Epithelial cell of umbilical artery (primary cell): ENCODE measurements around the gene NECTIN2. TPM values are rescaled to one million over a fixed set of nuclear protein-coding genes. Genes with fewer than 3 reads are reported as not detected.

Experiments used
- total RNA-seq: library from RNA; depleted of rRNA; stranded (reverse); fragments of >200 nt; gene quantifications from 2 replicates; pipeline ENCODE4 v1.2.3, GENCODE V29; 2014

The NECTIN2 gene
- total RNA-seq = 109 and 121 TPM in 2 replicates

DNA sequence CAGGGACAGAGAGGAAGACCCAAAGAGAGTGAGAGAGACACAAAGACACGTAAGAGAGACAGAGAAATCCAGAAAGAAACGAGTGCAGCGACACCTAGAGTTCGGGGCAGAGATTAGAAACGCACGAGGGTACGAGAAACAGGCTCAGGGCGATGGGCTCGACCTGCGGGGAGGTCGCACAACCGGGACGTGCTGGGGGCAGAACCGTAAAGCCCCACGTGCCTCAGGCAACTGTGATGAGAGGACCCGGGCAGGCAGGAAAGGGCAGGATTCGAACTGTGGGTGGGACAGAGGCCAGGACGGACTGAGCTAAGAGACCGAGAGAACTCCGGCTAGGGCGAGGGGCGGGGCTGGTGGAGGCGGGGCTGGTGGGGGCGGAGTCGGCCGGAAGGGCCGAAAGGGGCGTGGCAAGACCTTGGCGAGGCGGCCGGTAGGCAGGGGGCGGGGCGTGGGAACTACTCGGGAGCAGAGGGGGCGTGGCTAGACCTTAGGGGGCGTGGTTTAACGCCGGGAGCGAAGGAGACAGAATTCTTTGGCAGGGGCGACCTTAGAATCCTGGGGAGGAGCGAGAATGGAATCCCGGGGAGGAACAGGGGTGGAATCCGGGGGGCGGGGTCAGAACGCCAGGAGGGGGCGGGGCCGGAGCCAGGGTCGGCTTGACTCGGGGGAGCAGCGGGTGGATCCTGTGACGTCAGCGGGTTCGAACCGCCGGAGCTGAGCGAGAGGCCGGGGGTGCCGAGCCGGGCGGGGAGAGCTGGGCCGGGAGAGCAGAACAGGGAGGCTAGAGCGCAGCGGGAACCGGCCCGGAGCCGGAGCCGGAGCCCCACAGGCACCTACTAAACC is at the start of gene NECTIN2:
Gene NECTIN2, plus strand, starts transcription at position 686 of the 843 bp plus-strand sequence. CDS start 229 bp downstream, outside the sequence.

DNA sequence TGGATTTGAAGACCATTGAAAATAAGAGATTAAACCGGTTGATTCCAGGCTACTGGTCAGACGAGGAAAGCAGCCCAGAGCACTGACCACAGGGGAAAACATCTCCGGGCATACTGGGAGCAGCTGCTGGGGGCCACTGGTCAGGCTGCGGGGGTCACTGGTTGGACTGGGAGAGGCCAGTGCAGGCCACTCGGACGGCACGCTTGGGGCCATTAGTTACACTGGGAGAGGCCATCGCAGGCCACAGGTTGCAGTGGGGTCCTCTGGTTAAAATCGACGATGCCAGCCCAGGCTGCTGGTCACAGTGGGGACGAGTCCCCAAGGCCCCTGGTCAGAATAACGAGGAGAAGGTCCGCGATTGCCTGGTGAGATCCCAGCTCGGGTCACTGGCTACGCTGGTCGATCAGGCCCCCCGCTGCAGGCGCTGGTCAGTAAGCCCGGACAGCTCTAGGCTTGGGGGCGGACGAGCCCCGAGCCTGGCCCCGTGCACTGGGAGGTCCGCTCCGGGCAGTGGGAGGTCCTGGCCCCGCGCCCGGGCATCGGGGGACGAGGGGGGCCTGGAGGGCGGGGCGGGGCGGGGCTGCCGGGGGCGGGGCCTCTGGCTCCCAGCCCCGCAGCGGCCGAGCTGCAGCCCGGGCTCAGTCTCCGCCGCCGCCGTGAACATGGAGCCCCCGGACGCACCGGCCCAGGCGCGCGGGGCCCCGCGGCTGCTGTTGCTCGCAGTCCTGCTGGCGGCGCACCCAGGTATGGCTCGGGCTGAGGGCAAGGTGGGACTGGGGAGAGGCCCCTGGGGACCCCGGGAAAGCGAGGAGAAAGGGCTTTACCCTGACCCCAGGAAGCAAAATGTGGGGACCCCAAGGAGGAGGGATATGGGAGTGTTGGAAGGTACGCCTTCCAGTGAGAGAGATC is 37.4 kb upstream of the NECTIN2 start, which contains the start of gene BCAM:
Gene BCAM, plus strand, starts transcription at position 641 of the 909 bp plus-strand sequence. Its CDS starts 22 bp downstream, at position 663.

DNA sequence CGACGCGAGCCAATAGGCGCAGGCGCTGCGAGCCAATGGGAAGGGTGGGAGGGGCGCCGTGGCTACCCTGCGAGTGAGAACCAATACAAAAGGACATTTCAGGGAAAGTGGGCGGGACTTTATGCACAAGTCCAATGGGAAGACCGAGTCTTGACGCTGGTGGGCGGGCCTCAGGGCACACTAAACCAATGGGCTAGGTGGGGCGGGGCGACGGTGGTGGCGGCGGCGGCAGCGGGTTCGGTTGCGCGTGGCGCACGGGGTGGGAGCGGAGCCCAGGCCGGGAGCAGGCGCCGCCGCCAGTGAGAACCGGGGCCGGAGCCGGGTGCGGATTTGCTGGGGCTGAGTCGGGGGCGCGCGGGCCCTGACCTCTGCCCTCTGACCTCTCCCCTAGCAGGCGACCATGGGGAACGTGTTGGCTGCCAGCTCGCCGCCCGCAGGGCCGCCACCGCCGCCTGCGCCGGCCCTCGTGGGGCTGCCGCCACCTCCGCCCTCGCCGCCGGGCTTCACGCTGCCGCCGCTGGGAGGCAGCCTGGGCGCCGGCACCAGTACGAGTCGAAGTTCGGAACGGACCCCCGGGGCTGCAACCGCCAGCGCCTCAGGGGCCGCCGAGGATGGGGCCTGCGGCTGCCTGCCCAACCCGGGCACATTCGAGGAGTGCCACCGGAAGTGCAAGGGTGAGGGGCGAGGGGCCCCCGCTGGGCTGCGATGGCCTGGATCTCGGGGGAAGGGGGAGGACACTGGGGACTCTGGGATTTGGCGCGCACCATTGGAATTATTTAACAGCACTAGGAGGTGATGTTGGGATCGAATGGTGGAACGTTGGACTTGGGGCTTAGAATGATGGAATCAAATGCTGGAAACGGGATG is 45.2 kb downstream of the NECTIN2 start, which contains the start of gene TOMM40:
Gene TOMM40, plus strand, starts transcription at position 239 of the 867 bp plus-strand sequence. Its CDS starts 162 bp downstream, at position 401.

DNA sequence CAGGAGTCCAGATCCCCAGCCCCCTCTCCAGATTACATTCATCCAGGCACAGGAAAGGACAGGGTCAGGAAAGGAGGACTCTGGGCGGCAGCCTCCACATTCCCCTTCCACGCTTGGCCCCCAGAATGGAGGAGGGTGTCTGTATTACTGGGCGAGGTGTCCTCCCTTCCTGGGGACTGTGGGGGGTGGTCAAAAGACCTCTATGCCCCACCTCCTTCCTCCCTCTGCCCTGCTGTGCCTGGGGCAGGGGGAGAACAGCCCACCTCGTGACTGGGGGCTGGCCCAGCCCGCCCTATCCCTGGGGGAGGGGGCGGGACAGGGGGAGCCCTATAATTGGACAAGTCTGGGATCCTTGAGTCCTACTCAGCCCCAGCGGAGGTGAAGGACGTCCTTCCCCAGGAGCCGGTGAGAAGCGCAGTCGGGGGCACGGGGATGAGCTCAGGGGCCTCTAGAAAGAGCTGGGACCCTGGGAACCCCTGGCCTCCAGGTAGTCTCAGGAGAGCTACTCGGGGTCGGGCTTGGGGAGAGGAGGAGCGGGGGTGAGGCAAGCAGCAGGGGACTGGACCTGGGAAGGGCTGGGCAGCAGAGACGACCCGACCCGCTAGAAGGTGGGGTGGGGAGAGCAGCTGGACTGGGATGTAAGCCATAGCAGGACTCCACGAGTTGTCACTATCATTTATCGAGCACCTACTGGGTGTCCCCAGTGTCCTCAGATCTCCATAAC is 59.5 kb downstream of the NECTIN2 start, which contains the start of gene APOE:
Gene APOE, plus strand, starts transcription at position 360 of the 724 bp plus-strand sequence. CDS start 829 bp downstream, outside the sequence.

DNA sequence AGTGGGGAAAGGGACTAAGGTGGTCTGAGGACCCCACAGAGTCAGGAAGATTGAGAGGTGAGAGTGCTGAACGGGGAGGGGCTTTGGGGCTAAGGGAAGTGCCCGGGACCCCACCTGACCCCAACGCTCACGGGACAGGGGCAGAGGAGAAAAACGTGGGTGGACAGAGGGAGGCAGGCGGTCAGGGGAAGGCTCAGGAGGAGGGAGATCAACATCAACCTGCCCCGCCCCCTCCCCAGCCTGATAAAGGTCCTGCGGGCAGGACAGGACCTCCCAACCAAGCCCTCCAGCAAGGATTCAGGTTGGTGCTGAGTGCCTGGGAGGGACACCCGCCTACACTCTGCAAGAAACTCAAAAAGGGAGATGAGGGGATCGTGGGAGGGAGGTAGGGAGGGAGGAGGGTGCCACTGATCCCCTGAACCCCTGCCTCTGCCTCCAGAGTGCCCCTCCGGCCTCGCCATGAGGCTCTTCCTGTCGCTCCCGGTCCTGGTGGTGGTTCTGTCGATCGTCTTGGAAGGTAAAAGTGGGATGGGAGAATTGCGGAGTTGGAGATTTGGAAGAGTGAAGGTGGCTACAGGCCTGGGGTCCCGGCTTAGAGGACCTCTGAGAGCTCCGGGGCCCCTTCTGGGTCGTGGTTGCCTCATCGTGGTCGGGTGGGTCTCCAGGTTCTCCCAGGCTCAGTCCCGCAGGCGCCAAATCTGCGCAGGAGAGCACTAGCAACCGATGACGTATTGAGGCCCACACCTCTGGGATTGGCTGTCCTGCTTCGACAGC is 68.5 kb downstream of the NECTIN2 start, which contains the start of gene APOC1:
Gene APOC1, plus strand, starts transcription at position 176 of the 774 bp plus-strand sequence. Its CDS starts 284 bp downstream, at position 460.

Other genes starting within 250 kb of the NECTIN2 start
- gene IGSF23, start 232.7 kb upstream of the NECTIN2 start, total RNA-seq = not detected in 2 replicates
- 138 and 147 TPM in 2 replicates for gene PVR, start 202.4 kb upstream of the NECTIN2 start, total RNA-seq
- 0.30 and 0.32 TPM in 2 replicates for gene CEACAM19, start 174.8 kb upstream of the NECTIN2 start, total RNA-seq
- not detected in 2 replicates for gene CEACAM16, start 147.1 kb upstream of the NECTIN2 start, total RNA-seq
- gene BCL3, start 97.6 kb upstream of the NECTIN2 start, total RNA-seq = 1.9 and 2.1 TPM in 2 replicates
- 0.30 TPM in 1 of 2 replicates, not detected in the other for gene CBLC, start 68.4 kb upstream of the NECTIN2 start, total RNA-seq
- 10.0 and 19.8 TPM in 2 replicates for gene BCAM, start 37.2 kb upstream of the NECTIN2 start, total RNA-seq
- 66.6 and 69.3 TPM in 2 replicates for gene TOMM40, start 45.0 kb downstream of the NECTIN2 start, total RNA-seq
- gene APOE, start 59.5 kb downstream of the NECTIN2 start, total RNA-seq = 0.97 and 3.3 TPM in 2 replicates
- 0.91 and 4.5 TPM in 2 replicates for gene APOC1, start 68.3 kb downstream of the NECTIN2 start, total RNA-seq
- gene APOC4, start 95.9 kb downstream of the NECTIN2 start, total RNA-seq = not detected in 2 replicates
- not detected in 2 replicates for gene APOC2, start 99.8 kb downstream of the NECTIN2 start, total RNA-seq
- 20.4 and 33.8 TPM in 2 replicates for gene CLPTM1, start 109.1 kb downstream of the NECTIN2 start, total RNA-seq
- 8.4 and 8.8 TPM in 2 replicates for gene RELB, start 155.2 kb downstream of the NECTIN2 start, total RNA-seq
- gene CLASRP, start 192.7 kb downstream of the NECTIN2 start, total RNA-seq = 9.1 and 14.6 TPM in 2 replicates
- under 0.01 TPM in 1 of 2 replicates, not detected in the other for gene ZNF296, start 230.2 kb downstream of the NECTIN2 start, total RNA-seq
- 30.5 and 33.5 TPM in 2 replicates for gene GEMIN7, start 233.0 kb downstream of the NECTIN2 start, total RNA-seq
- gene PPP1R37, start 246.9 kb downstream of the NECTIN2 start, total RNA-seq = 23.1 and 26.6 TPM in 2 replicates